DMS 273 treated with DMSO at 0.1 percent for 48 hours (cell line): Measurements from ENCODE around the gene WWOX.

Experiments used
- DNase-seq: peaks from one replicate; lab custom pipeline; 2025; lab: John Stamatoyannopoulos, UW

The WWOX gene

GRCh38 chr16:78738557-78738956 lies 639.1 kb downstream of the WWOX start:
- no peak for DNase-seq

DNA sequence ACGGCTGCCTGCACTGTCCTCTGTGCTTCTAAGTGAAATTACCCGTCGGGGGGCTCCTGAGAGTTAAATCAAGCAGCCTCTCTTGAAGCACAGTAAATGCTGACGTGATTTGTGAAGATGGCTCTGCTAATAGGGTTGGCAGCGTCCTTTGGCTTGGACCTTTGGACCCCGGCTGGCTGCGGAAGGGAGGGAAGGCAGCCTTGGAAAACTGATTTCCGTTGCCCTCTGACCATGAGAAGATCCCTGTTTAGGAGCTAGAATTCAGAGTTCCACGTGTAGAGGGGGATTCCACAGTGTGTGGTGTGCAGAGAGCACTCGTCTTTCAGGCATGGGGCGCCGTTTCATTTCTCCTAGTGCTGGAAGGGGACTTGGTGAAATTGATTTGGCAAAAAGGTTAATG lies 640.8 kb downstream of the WWOX start:
- DNase-seq, result no peak

GRCh38 chr16:78742501-78743283 lies 643.2 kb downstream of the WWOX start:
- no peak for DNase-seq

DNA sequence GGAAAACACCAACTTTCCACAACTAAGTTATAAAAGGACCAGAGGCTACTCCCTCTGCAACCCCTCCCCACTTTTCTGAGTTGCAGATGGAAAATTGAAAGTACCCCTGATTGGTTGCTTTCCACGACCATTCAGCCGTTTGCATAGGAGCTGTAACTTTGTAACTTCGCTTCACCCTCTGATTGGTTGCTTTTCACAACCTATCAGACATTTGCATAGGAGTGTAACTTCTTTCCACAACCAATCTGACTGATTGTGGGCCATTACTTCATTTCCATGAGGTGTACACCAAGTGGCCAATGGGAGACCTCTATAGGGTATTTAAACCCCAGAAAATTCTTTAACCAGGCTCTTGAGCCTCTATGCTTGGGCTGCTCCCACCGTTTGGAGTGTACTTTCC lies 644.1 kb downstream of the WWOX start:
- DNase-seq, result no peak

DNA sequence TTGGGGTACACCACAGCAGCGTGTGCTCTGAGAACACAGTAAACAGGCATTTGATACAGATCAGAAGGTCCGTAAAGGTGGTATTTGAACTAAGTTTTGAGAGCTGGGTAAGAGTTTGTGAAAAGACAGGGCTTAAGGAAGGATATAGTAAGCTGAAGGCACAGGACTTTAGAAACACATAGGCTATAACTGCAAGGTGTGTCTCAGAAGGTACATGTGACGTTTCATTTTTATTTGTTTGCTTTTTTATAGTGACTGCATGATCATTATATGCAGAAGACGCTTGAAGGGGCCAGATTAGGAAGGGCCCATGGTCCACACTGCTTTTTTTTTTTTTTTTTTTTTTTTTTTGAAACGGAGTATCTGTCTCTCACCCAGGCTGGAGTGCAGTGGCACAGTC lies 644.6 kb downstream of the WWOX start:
- DNase-seq, result no peak

DNA sequence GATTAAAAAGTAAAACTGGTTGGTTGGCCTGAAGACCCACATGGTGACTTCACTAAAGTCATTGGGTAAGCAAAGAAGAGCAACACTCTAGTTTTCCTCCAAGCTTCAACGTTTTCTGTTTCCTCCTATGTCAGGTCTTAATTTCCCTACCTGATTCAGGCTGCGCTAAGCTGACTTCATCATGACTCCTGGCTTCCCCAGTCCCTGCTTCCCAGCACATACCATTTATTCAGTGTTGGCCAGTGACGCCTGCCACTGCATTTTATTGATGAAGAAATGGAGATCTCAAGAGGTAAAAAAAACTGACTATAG lies 645.3 kb downstream of the WWOX start:
- no peak for DNase-seq

DNA sequence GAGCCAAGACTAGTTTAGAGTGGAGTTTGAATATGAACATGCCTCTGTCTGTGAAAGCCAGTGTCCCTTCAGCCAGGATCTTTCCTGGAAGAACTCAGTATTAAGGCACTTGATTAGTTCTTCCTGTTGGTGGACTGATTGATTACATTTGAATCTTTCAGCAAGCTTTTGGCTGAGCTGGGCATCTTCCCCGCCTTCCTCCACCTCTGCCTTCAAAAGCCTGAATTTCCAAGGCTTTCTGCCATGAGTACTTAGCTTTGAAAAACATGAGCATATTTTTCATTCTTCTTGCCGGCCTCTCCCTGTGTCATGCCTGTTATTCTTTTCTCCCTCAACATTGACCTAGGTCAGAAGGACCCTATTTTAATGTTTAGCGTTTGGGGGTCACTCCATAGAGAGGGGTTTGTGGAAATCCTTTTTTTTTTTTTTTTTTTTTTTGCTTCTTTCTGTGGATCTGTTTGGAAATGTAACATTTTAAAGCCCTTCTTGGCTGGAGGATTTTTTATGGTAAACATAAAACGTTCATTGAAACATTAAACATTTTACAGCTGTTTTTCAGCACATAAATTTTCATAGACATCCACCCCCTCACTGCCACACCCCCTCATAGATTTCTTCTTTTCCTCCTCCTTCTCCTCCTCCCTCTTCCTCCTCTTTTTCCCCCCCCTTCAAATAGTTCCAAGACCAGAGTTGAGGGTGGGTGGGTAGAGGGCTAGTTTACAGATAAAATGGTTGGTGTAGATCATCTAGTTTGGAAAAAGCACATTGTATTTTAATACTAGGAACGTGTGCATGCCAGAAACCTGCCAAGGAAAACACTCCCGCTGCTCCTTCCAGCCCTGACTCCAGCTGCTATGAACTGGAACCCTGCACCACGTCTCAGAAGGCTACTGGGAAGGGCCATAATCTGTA lies 645.9 kb downstream of the WWOX start:
- DNase-seq, result no peak

- no peak for DNase-seq
Observed at GRCh38 chr16:78746718-78747117, 647.3 kb downstream of the WWOX start.

GRCh38 chr16:78748220-78748929 lies 648.9 kb downstream of the WWOX start:
- peak; percentile 90 for DNase-seq

GRCh38 chr16:78749745-78750268 lies 650.4 kb downstream of the WWOX start:
- no peak for DNase-seq

GRCh38 chr16:78750611-78751010 lies 651.2 kb downstream of the WWOX start:
- DNase-seq, result no peak

DNA sequence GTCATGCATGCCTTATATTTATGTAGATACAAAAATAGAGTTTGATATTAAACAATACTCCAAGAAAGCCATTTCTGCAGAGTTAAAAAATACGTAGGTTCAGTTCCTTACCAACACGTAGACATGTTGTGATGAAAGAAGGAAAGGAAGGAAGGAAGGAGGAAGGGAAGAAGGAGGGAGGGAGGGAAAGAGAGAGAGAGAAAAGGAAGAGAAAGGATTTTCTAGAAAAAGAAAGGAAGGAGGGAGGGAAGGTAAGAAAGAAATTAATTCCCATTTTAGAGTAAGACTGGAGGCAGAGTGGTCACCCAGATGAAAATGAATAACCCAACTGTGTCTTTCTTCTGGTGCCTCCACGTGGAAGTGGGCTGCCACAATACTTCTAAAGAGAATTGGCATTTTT lies 652.1 kb downstream of the WWOX start:
- no peak for DNase-seq

GRCh38 chr16:78754713-78755112 lies 655.3 kb downstream of the WWOX start:
- no peak for DNase-seq

DNA sequence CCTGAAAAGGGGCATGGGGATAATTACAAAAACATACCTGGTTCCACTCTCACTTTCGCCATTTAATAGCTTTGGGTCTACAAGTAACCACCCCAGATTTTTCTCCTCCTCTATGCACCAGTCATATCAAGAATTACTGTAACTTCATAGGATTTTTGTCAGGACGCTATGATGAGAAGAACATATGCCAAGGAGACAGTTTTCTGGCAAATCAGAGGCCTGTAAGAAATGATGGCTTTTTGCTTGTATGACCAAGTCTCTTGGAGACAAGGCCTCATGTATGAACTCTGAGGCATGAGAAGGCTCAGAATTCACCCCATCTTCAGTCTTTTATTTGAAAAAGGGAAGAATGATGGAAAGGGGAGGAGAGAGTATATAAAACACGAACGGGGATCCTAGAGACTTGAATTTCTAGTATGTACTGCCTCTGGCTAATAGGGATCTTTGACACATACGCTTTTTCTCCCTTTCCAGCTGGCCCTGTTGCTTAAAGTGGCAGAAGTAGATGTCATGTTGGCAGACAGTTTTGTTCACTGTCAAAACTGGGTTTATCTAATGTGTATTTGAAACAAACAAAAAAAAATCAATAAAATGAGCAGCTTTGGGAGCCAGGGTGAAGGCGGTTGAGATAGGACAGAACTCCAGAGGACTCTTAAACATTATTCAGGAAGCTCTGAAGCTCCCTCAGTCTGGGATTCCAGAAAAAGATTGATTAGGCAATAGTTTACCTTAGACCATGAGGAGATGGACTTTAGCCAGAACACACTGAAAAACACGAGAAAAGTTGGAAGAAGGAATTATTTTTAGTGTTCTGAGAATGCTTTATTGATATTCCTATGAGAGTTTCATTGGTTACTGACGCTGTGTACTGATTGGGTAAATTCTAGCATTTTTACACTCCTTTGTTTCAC lies 656.6 kb downstream of the WWOX start:
- DNase-seq, result no peak

GRCh38 chr16:78759596-78759995 lies 660.1 kb downstream of the WWOX start:
- no peak for DNase-seq

- DNase-seq, result no peak
Observed at GRCh38 chr16:78760611-78761010, 661.2 kb downstream of the WWOX start.

DNA sequence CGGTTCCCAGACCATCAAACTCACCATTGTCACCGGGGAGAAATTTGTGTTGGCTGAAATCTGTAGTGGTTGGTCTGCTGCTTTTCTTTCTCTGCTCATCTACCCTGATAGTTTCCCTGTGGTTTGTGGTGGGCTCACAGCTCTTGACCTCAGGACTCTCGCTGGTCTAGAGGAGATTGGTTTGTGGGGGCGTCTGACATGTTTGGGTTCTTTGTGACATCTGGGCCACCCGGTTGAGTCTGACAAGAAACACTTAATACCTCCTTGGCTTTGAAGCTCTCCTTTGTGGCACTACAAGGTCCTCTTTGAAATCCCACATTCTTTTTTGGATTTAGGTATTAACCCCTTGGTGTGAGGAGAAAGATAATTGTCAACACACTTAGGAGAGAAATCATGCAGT lies 662.0 kb downstream of the WWOX start:
- DNase-seq, result no peak

DNA sequence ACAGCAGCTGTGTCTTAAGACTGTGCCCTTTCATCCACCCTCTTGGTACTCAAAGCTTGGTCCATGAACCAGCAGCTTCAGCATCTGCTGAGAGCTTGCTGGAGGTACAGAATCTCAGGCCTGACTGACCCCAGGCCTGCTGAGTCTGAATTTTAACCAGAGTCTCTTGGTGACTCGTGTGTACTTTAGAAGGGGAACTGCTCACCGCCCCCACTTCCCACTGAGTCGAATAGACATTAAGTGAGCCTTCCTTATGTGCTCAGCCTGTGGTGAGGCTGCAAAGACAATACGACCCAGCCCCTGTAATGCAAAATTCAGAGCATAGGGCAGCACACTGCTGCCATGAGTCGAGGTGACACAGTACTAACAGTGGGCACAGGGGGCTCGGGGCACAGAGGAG lies 662.8 kb downstream of the WWOX start:
- DNase-seq, result no peak

DNA sequence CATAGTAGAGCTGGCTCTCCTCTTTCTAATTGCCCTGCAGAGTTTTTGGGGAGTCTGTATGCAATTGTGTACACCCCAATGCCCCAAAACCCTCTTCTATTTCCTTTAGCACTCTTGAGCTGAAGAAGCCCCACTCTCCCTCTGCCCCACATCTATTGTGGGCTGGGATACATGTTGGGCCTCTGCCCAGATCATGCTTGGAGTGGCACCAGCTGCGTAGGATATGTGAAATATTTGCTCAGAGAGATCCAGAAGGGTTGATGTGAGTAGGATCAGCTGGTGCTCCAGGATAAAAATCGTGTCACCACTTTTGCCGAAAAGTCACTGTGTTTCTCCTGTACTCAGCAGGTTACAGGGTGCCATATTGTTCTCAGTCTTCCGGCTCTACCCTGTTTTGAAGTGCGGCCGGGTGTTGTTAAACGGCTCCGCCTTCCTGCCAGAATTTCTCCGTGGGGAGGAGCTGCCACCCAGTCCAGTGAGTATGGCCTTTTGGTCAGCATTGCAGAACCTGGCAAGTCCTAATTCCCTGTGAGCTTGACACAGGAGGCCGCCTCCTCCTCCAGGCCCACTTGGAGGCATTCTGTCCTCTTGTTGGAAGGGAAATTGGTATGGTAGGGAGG lies 664.5 kb downstream of the WWOX start:
- no peak for DNase-seq

- DNase-seq, result no peak
Observed at GRCh38 chr16:78764478-78764877, 665.0 kb downstream of the WWOX start.

- DNase-seq, result no peak
Observed at GRCh38 chr16:78768226-78768625, 668.8 kb downstream of the WWOX start.
